Effector memory CD8-positive, alpha-beta T cell (primary cell): Measurements from ENCODE around the gene ZNF365.
"Not testable (repeated sequence)": the region's sequence is repeated elsewhere in the genome, so short reads cannot be mapped to it uniquely, and the experiment has no call there.

Experiments
- ATAC-seq: fragments of 150-1000 bp; cut with Tn5 transposase; replicated peaks from 2 replicates; pipeline ENCODE4 v1.10.0; 2021; ENCODE audit warnings: mild to moderate bottlenecking, moderate library complexity
- DNase-seq, 3 experiments: peaks; one replicate each; pipeline ENCODE4 v3.0.0; 2021
- H3K27ac Mint-ChIP-seq, 2 donors: one replicate each; pipeline ENCODE4 v1.8.0; 2022; ENCODE audit warnings: mild to moderate bottlenecking in 2 of 2, mixed read lengths in 2 of 2, moderate library complexity in 2 of 2
- H3K27me3 Mint-ChIP-seq, 2 donors: one replicate each; pipeline ENCODE4 v1.8.0; 2022; ENCODE audit warnings: mixed read lengths in 2 of 2
- H3K36me3 Mint-ChIP-seq: one replicate; pipeline ENCODE4 v1.8.0; 2022; ENCODE audit warnings: mild to moderate bottlenecking, moderate library complexity, mixed read lengths; ENCODE audit not compliant: insufficient read depth
- H3K4me1 Mint-ChIP-seq, 2 donors: one replicate each; pipeline ENCODE4 v1.8.0; 2022; ENCODE audit warnings: low read depth in 2 of 2, mixed read lengths in 2 of 2
- H3K4me3 Mint-ChIP-seq, 2 donors: one replicate each; pipeline ENCODE4 v1.8.0; 2022; ENCODE audit warnings: mild to moderate bottlenecking in 2 of 2, mixed read lengths in 2 of 2, moderate library complexity in 2 of 2
- H3K9me3 Mint-ChIP-seq, 2 donors: one replicate each; pipeline ENCODE4 v1.8.0; 2022; ENCODE audit warnings: mixed read lengths in 2 of 2

Gene ZNF365

DNA sequence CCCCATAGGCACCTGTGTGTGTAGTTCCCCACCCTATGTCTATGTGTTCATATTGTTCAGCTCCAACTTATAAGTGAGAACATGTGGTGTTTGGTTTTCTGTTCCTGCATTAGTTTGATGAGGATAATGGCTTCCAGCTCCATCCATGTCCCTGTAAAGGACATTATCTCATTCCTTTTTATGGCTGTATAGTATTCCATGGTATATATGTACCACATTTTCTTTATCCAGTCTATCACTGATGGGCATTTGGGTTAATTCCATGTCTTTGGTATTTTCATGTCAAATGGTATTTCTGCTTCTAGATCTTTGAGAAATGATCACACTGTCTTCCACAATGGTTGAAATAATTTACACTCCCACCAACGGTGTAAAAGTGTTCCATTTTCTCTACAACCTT lies 36.4 kb downstream of the ZNF365 start:
- not testable (repeated sequence) for H3K36me3 Mint-ChIP-seq, ATAC-seq, H3K4me1 Mint-ChIP-seq, DNase-seq, H3K4me3 Mint-ChIP-seq, H3K27ac Mint-ChIP-seq
- Mint-ChIP-seq H3K9me3 (peaks cover 6 to 26% of the 10 kb centered on the region in 2 donors), H3K27me3 (peaks cover 6 to 30% of the 10 kb centered on the region in 2 donors)

- not testable (repeated sequence) for H3K27ac Mint-ChIP-seq, ATAC-seq, H3K4me1 Mint-ChIP-seq
Measured at GRCh38 chr10:62410934-62411333, 36.8 kb downstream of the ZNF365 start.

GRCh38 chr10:62413048-62413447 lies 38.9 kb downstream of the ZNF365 start:
- ATAC-seq (no peak), DNase-seq (no peak)
- Mint-ChIP-seq H3K9me3 (peaks cover 4 to 20% of the 10 kb centered on the region in 2 donors), H3K36me3 (peaks cover 2% of the 10 kb centered on the region), H3K27ac (no peak overlapping the region), H3K4me1 (no peaks in the 10 kb centered on the region), H3K27me3 (peaks cover 16 to 41% of the 10 kb centered on the region in 2 donors), H3K4me3 (no peak overlapping the region)

More at GRCh38 chr10:62410934-62411333, 36.8 kb downstream of the ZNF365 start:
- H3K4me3 Mint-ChIP-seq, H3K36me3 Mint-ChIP-seq, DNase-seq: not testable (repeated sequence)
- Mint-ChIP-seq H3K27me3 (peaks cover 10 to 34% of the 10 kb centered on the region in 2 donors), H3K9me3 (peaks cover 6 to 26% of the 10 kb centered on the region in 2 donors)

DNA sequence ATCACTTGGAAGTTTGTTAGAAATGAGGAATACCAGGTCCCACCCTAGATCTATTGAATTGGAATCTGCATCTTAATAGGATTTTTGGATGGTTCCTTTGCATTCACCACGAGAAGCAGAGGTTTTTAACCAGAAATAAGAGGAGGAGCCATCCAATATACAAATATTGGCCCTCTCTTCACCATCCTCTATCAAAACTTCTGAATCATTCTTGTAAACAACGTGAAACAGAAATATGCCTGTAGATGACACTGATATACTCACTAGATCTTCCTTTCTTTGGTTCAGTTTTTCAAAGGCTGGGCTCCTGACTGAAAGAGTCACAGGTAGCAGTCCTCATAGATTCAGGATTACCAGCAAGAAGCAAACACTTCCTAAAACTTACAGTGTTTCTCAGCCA lies 39.5 kb downstream of the ZNF365 start:
- H3K36me3 Mint-ChIP-seq: peaks cover 2% of the 10 kb centered on the region
- H3K27ac Mint-ChIP-seq: no peak overlapping the region
- peaks cover 4 to 20% of the 10 kb centered on the region in 2 donors for H3K9me3 Mint-ChIP-seq
- H3K4me3 Mint-ChIP-seq: no peak overlapping the region
- DNase-seq (no peak), ATAC-seq (no peak)
- peaks cover 16 to 35% of the 10 kb centered on the region in 2 donors for H3K27me3 Mint-ChIP-seq
- no peaks in the 10 kb centered on the region for H3K4me1 Mint-ChIP-seq

GRCh38 chr10:62414359-62414758 lies 40.2 kb downstream of the ZNF365 start:
- ATAC-seq: no peak
- H3K4me3 Mint-ChIP-seq: no peak overlapping the region
- H3K27me3 Mint-ChIP-seq: peaks cover 16 to 29% of the 10 kb centered on the region in 2 donors

GRCh38 chr10:62422068-62422590 lies 48.0 kb downstream of the ZNF365 start:
- Mint-ChIP-seq H3K4me1 (no peaks in the 10 kb centered on the region), H3K36me3 (no peaks in the 10 kb centered on the region), H3K9me3 (no peaks in the 10 kb centered on the region), H3K27ac (no peak overlapping the region), H3K4me3 (no peak overlapping the region), H3K27me3 (no peaks in the 10 kb centered on the region)
- ATAC-seq: no peak
- no peak for DNase-seq

More at GRCh38 chr10:62414359-62414758, 40.2 kb downstream of the ZNF365 start:
- Mint-ChIP-seq H3K9me3 (peaks cover 4 to 20% of the 10 kb centered on the region in 2 donors), H3K27ac (no peak overlapping the region), H3K36me3 (peaks cover 2% of the 10 kb centered on the region), H3K4me1 (no peaks in the 10 kb centered on the region)
- no peak for DNase-seq

- DNase-seq: no peak
- Mint-ChIP-seq H3K4me3 (no peak overlapping the region), H3K9me3 (peaks cover 0 to 2% of the 10 kb centered on the region in 2 donors), H3K4me1 (no peaks in the 10 kb centered on the region), H3K36me3 (no peaks in the 10 kb centered on the region), H3K27me3 (no peaks in the 10 kb centered on the region), H3K27ac (no peak overlapping the region)
- ATAC-seq: no peak
Measured at GRCh38 chr10:62424026-62424425, 49.9 kb downstream of the ZNF365 start.

DNA sequence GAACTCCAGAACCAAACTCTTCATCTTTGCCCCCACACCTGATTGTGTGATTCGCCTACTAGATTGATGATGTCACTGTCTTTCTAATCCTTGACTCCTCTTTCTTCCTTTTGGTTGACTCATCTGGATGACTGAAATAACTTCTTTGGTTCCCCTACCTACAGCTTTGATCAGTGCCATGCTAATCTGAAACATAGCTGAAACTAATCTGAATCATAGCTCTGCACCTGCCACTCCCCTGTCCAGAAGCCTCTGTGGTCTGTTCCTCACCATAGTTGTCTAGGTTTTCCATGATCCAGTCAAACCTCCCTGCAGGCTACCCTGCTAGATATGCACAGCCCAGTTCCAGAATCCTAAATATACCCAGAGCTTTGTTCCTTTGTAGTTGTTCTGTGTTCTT lies 51.9 kb downstream of the ZNF365 start:
- Mint-ChIP-seq H3K27me3 (no peaks in the 10 kb centered on the region), H3K27ac (no peak overlapping the region)

DNA sequence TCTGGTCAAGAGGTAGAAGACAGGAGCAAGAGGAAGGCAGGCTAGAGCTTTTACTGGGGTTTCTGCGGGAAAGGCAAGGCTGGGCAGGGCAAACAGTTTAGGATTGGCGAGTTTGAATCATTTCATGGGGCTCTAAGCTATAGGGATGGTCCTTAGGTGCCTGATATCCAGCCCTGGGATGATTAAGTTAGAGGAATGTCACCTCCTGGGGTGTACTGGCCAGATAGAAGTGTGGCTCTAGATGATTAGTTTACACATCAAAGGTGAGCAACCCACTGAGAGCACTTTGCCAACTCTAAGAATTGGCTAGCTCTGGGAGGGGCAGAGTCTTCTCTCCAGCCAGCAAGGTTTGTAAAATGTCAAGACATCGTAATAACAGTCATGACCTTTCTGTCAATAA lies 52.4 kb downstream of the ZNF365 start:
- H3K36me3 Mint-ChIP-seq: no peaks in the 10 kb centered on the region
- H3K27ac Mint-ChIP-seq: no peak overlapping the region
- H3K4me3 Mint-ChIP-seq: no peak overlapping the region
- peaks cover 0 to 2% of the 10 kb centered on the region in 2 donors for H3K9me3 Mint-ChIP-seq
- H3K4me1 Mint-ChIP-seq: no peaks in the 10 kb centered on the region
- no peaks in the 10 kb centered on the region for H3K27me3 Mint-ChIP-seq
- no peak for ATAC-seq
- DNase-seq: no peak

More for the DNA sequence above, 51.9 kb downstream of the ZNF365 start:
- DNase-seq (no peak), ATAC-seq (no peak)
- Mint-ChIP-seq H3K36me3 (no peaks in the 10 kb centered on the region), H3K4me3 (no peak overlapping the region), H3K4me1 (no peaks in the 10 kb centered on the region), H3K9me3 (peaks cover 0 to 2% of the 10 kb centered on the region in 2 donors)

GRCh38 chr10:62430881-62431280 lies 56.7 kb downstream of the ZNF365 start:
- H3K27ac Mint-ChIP-seq: no peak overlapping the region

DNA sequence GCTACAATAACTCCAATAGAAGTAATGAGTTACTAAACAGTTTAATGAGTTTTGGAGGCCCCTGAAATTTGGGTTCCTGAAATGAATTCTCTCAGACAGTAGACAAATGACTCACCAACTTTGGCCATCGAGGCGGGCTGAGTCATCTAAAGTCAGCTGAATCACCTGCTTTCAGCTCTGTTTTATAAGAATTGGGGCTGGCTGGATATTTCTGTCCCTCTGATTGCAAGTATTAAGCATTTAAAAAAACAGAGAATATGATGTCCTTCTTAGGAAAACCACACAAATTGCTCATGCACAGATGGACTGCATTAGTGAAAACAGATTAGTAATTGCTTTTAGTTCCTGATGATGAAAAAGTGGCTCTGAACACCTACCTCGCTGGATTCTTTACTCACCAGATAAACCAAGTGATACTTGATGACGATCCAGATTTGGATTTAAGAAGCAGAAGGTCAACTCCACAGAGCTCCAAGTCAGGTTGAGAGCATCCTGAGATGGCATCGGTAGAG lies 59.1 kb downstream of the ZNF365 start:
- H3K4me1 Mint-ChIP-seq: peaks cover 2 to 3% of the 10 kb centered on the region in 2 donors
- no peaks in the 10 kb centered on the region for H3K27me3 Mint-ChIP-seq
- no peaks in the 10 kb centered on the region for H3K9me3 Mint-ChIP-seq
- no peak overlapping the region for H3K4me3 Mint-ChIP-seq
- no peaks in the 10 kb centered on the region for H3K36me3 Mint-ChIP-seq
- H3K27ac Mint-ChIP-seq: no peak overlapping the region
- DNase-seq: no peak
- ATAC-seq: no peak

More at GRCh38 chr10:62430881-62431280, 56.7 kb downstream of the ZNF365 start:
- Mint-ChIP-seq H3K36me3 (no peaks in the 10 kb centered on the region), H3K4me3 (no peak overlapping the region), H3K4me1 (no peaks in the 10 kb centered on the region), H3K9me3 (peaks cover 0 to 2% of the 10 kb centered on the region in 2 donors), H3K27me3 (no peaks in the 10 kb centered on the region)
- ATAC-seq: no peak
- DNase-seq: no peak

GRCh38 chr10:62433901-62434300 lies 59.7 kb downstream of the ZNF365 start:
- Mint-ChIP-seq H3K9me3 (no peaks in the 10 kb centered on the region), H3K4me1 (peaks cover 2 to 3% of the 10 kb centered on the region in 2 donors), H3K36me3 (no peaks in the 10 kb centered on the region), H3K27ac (no peak overlapping the region), H3K27me3 (no peaks in the 10 kb centered on the region), H3K4me3 (no peak overlapping the region)
- DNase-seq (no peak), ATAC-seq (no peak)

DNA sequence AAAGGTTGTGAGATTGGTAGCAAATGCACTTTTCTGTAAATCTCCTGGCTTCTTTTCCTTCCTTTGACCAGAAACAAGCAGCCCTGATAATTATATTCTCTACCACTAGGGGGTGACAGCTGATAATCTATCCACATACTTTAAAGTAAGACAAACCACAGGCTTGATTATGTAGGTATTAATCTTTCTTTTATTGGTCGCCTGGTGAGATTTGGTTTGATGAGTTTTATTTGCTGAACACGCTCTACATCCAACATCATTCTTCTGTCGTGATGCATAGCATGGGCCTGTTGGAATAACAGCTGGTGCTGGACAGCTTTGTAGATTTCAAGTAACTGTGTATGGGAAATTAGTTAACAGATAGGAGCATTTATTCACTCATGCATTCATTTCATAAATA lies 63.5 kb downstream of the ZNF365 start:
- H3K4me1 Mint-ChIP-seq: peaks cover 2 to 3% of the 10 kb centered on the region in 2 donors
- H3K27me3 Mint-ChIP-seq: peaks cover 0 to 8% of the 10 kb centered on the region in 2 donors
- DNase-seq: peak; percentile 31 to 37 (median 36)
- no peak overlapping the region for H3K27ac Mint-ChIP-seq
- H3K36me3 Mint-ChIP-seq: no peaks in the 10 kb centered on the region
- H3K9me3 Mint-ChIP-seq: no peaks in the 10 kb centered on the region
- peak; percentile 72 for ATAC-seq
- H3K4me3 Mint-ChIP-seq: no peak overlapping the region

GRCh38 chr10:62442006-62442405 lies 67.8 kb downstream of the ZNF365 start:
- ATAC-seq (no peak), DNase-seq (no peak)
- no peaks in the 10 kb centered on the region for H3K36me3 Mint-ChIP-seq
- H3K4me3 Mint-ChIP-seq: no peak overlapping the region
- no peaks in the 10 kb centered on the region for H3K9me3 Mint-ChIP-seq
- H3K27ac Mint-ChIP-seq: no peak overlapping the region
- peaks cover 3 to 7% of the 10 kb centered on the region in 2 donors for H3K4me1 Mint-ChIP-seq
- peaks cover 0 to 20% of the 10 kb centered on the region in 2 donors for H3K27me3 Mint-ChIP-seq
